ENCODE measurements around the gene CHRD.

CHRD gene

DNA sequence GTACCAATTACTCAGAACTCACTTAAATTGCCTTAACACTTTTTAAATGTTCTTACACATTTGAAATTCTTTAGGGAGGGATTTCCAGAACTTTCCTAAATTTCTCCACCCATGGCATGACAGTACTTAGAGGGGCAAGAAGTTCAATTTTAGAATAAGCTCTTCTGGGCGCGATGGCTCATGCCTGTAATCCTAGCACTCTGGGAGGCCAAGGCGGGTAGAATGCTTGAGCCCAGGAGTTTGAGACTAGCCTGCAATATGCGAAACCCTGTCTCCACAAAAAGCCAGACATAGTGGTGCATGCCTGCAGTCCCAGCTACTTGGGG, 31.8 kb upstream of the CHRD start:
- DNase-seq (ENCODE audit: low read depth) = no peak
- no peak overlapping the region for H3K4me3 ChIP-seq (replicated peaks; ENCODE audit: low read depth, low read length)
- TF ChIP-seq CTCF (IDR thresholded peaks at IDR 0.05; ENCODE audit: low read length, missing control alignments) = no peak

DNA sequence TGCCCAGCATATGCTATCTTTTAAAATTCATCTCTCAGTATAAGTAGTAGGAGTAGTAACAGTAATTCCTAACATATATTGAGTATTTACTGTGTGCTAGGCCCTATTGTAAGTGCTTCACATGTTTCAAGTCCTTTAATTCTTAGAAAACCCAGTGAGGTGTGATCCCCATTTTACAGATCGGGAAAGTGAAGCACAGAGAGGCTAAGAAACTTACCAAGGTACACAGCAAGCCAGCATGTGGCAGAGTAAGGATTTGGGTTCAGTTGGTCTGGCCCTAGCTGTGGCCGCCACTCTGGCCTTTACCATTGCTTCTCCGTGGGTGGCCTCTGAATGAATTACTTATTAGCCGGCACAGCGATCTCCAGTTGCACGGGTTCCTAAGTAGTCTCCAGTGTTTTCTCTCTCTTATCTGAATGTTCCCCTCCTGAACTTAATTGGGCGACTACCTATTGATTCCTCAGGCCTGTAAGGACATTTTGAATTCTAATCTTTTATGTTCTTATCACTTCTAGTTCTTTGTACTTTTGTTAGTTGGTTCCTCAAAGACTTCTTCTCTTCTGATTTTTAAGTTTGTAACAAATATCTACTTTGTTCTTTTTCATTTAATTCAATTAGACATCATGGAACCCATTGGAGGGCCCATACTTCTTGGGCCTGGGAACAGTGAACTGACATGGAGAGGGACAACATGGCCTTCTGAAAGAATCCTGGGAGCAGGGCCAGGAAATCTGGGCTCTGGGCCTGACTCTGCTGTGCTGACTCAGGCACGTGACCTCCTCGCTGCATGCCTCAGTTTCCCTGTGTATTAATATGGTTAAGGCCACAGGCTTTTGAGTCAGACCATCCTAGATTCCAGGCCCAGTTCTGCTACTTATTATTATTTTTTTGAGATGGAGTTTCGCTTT, 30.0 kb upstream of the CHRD start:
- DNase-seq (ENCODE audit: low read depth) = no peak
- TF ChIP-seq CTCF (IDR thresholded peaks at IDR 0.05; ENCODE audit: low read length, missing control alignments) = no peak
- H3K4me3 ChIP-seq (replicated peaks; ENCODE audit: low read depth, low read length) = no peak overlapping the region

GRCh38 chr3:184350618-184351017, 29.2 kb upstream of the CHRD start:
- TF ChIP-seq CTCF (IDR thresholded peaks at IDR 0.05; ENCODE audit: low read length, missing control alignments) = no peak

GRCh38 chr3:184351511-184352148, 28.2 kb upstream of the CHRD start:
- no peak for DNase-seq (ENCODE audit: low read depth)
- TF ChIP-seq CTCF (IDR thresholded peaks at IDR 0.05; ENCODE audit: low read length, missing control alignments) = no peak
- no peak overlapping the region for H3K4me3 ChIP-seq (replicated peaks; ENCODE audit: low read depth, low read length)

More at GRCh38 chr3:184350618-184351017, 29.2 kb upstream of the CHRD start:
- no peak overlapping the region for H3K4me3 ChIP-seq (replicated peaks; ENCODE audit: low read depth, low read length)
- no peak for DNase-seq (ENCODE audit: low read depth)

GRCh38 chr3:184352149-184352785, 27.6 kb upstream of the CHRD start:
- no peak for DNase-seq (ENCODE audit: low read depth)
- no peak overlapping the region for H3K4me3 ChIP-seq (replicated peaks; ENCODE audit: low read depth, low read length)
- TF ChIP-seq CTCF (IDR thresholded peaks at IDR 0.05; ENCODE audit: low read length, missing control alignments) = no peak

DNA sequence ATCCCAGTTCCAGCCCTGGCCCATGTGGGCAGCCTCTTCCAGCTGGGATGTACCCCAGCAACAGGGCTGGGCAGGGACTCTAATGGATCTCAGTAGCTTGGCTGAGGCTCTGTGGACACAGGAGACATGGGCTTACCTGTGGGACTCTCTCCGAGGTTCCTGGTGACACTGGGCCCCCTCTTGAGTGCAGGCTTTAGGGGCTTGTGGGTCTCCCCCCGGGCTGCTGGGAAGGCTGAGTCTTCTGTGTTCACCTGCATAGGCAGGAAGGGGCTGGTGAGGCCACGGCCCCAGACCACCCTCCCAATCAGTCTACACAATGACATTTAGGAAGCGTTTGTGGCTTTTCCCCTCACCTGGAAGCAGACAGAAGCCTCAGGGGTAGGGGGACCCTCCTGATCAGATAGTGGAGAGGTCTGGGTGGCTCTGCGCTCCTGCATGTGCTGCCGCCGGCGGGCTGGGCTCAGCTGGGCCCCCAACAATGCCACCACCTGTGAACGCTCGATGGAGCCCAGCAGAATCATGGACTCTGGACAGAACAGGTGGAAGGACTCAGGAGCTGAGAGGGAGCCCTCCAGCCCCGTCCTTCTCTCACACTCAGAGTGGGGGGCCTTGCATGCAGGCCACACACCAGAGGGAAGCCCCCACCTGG, 26.8 kb upstream of the CHRD start:
- no peak for DNase-seq (ENCODE audit: low read depth)
- H3K4me3 ChIP-seq (replicated peaks; ENCODE audit: low read depth, low read length) = no peak overlapping the region
- TF ChIP-seq CTCF (IDR thresholded peaks at IDR 0.05; ENCODE audit: low read length, missing control alignments) = no peak
